SK-N-SH (cell line): ENCODE data around the gene MPIG6B. TPM values are rescaled to one million over a fixed set of nuclear protein-coding genes. Genes with fewer than 3 reads are reported as not detected.

ENCODE experiments used
- CTCF ChIA-PET: fragments of 300-600, 350-600 bp; formaldehyde crosslinking; extraction: SDS; loops from one replicate; lab custom pipeline; 2021; lab: Yijun Ruan, JAX
- POLR2A ChIA-PET: fragments of 350-600 bp; sonication (Branson Sonifier 250); formaldehyde crosslinking; extraction: SDS; loops from one replicate; lab custom pipeline; 2020; ENCODE audit warnings: antibody characterized with exemption, inconsistent platforms; lab: Yijun Ruan, JAX
- DNase-seq: peaks from one replicate; pipeline ENCODE4 v3.0.0; 2012
- H2AFZ ChIP-seq: fragments of 200-600 bp; sonication (generic); 2 replicates; pipeline ENCODE4 v1.8.1; 2016; ENCODE audit warnings: antibody characterized with exemption, mild to moderate bottlenecking, low read depth
- H3F3A ChIP-seq: fragments of 200-600 bp; sonication (generic); replicated peaks from 2 replicates; pipeline ENCODE3; 2016; ENCODE audit warnings: antibody characterized with exemption, mild to moderate bottlenecking; ENCODE audit not compliant: insufficient read depth
- H3K27ac ChIP-seq, 2 experiments: fragments of 200-500 bp in 1 of 2; fragments of 200-600 bp in 1 of 2; sonication (Bioruptor generic) in 1 of 2; sonication (generic), shearing (Covaris generic) in 1 of 2; 2 replicates each; pipeline versions ENCODE4 v1.5.1 to v1.6.1; 2014 to 2016; ENCODE audit warnings: low read depth in 2 of 2, inconsistent platforms in 1 of 2, low read length in 1 of 2, mild to moderate bottlenecking in 1 of 2, mixed read lengths in 1 of 2
- H3K27me3 ChIP-seq: fragments of 200-600 bp; sonication (generic), shearing (Covaris generic); 2 replicates; pipeline ENCODE4 v1.6.1; 2016; ENCODE audit warnings: mixed run types; ENCODE audit not compliant: insufficient read depth
- H3K36me3 ChIP-seq, 2 experiments: fragments of 200-500 bp in 1 of 2; fragments of 200-600 bp in 1 of 2; sonication (Bioruptor generic) in 1 of 2; sonication (generic) in 1 of 2; replicated peaks in 1 of 2; 2 replicates each; pipeline versions ENCODE3 to v1.5.1; 2014 to 2016; ENCODE audit warnings: low read length in 1 of 2, mild to moderate bottlenecking in 1 of 2; ENCODE audit not compliant: insufficient read depth in 2 of 2, control insufficient read depth in 1 of 2
- H3K4me1 ChIP-seq, 2 experiments: fragments of 200-500 bp in 1 of 2; fragments of 200-600 bp in 1 of 2; sonication (Bioruptor generic) in 1 of 2; sonication (generic), shearing (Covaris generic) in 1 of 2; 2 replicates each; pipeline versions ENCODE4 v1.5.1 to v1.6.1; 2014 to 2016; ENCODE audit warnings: low read depth in 1 of 2, low read length in 1 of 2, mixed run types in 1 of 2; ENCODE audit not compliant: insufficient read depth in 2 of 2, control insufficient read depth in 1 of 2
- H3K4me2 ChIP-seq: fragments of 200-600 bp; sonication (generic), shearing (Covaris generic); 2 replicates; pipeline ENCODE4 v1.6.1; 2017; ENCODE audit warnings: mixed run types
- H3K4me3 ChIP-seq, 2 experiments: fragments of 200-500 bp in 1 of 2; fragments of 200-600 bp in 1 of 2; sonication (Bioruptor generic) in 1 of 2; sonication (generic), shearing (Covaris generic) in 1 of 2; 2 replicates each; pipeline versions ENCODE4 v1.5.1 to v1.8.1; 2014 to 2016; ENCODE audit warnings: low read depth in 2 of 2, inconsistent platforms in 1 of 2, low read length in 1 of 2, mild to moderate bottlenecking in 1 of 2, mixed read lengths in 1 of 2, moderate library complexity in 1 of 2
- H3K79me2 ChIP-seq: fragments of 200-600 bp; sonication (generic); 2 replicates; pipeline ENCODE4 v1.8.1; 2017; ENCODE audit warnings: mild to moderate bottlenecking; ENCODE audit not compliant: insufficient read depth
- H3K9ac ChIP-seq: fragments of 200-600 bp; sonication (generic); 2 replicates; pipeline ENCODE4 v1.6.1; 2017; ENCODE audit warnings: mixed run types
- H3K9me2 ChIP-seq: fragments of 200-600 bp; sonication (generic); 2 replicates; pipeline ENCODE4 v1.6.1; 2017; ENCODE audit warnings: mixed run types
- H3K9me3 ChIP-seq: fragments of 200-600 bp; sonication (generic); 2 replicates; pipeline ENCODE4 v1.6.1; 2017; ENCODE audit warnings: mixed run types, mild to moderate bottlenecking, moderate library complexity
- H4K20me1 ChIP-seq: fragments of 200-600 bp; sonication (generic); 2 replicates; pipeline ENCODE4 v1.6.1; 2017; ENCODE audit warnings: mild to moderate bottlenecking, mixed run types; ENCODE audit not compliant: insufficient read depth
- CHD2 ChIP-seq: fragments of 150-350 bp; IDR thresholded peaks from 2 replicates; pipeline ENCODE4 v1.6.1; 2018; ENCODE audit warnings: low read length; ENCODE audit not compliant: partially characterized antibody
- ELF1 ChIP-seq: IDR thresholded peaks from 2 replicates; pipeline ENCODE4 v1.4.0; 2012
- EP300 ChIP-seq, 2 experiments: IDR thresholded peaks; 2 replicates each; pipeline versions ENCODE4 v1.4.0 to v1.6.1; 2012; ENCODE audit warnings: borderline replicate concordance in 1 of 2, low read depth in 1 of 2, low read length in 1 of 2
- GATA2 ChIP-seq: sonication (generic); formaldehyde crosslinking; IDR thresholded peaks from 2 replicates; pipeline ENCODE4 v1.5.0; 2020; ENCODE audit warnings: mild to moderate bottlenecking, missing genetic modification reagents
- IRF3 ChIP-seq: fragments of 150-350 bp; IDR thresholded peaks from 2 replicates; pipeline ENCODE4 v1.6.1; 2016; ENCODE audit warnings: mild to moderate bottlenecking, low read depth, low read length
- JUND ChIP-seq: IDR thresholded peaks from 2 replicates; pipeline ENCODE4 v1.4.0; 2012
- MAX ChIP-seq: IDR thresholded peaks from 2 replicates; pipeline ENCODE4 v1.4.0; 2012; ENCODE audit warnings: low read depth
- NFIC ChIP-seq: IDR thresholded peaks from 2 replicates; pipeline ENCODE4 v1.4.0; 2012; ENCODE audit warnings: borderline replicate concordance
- NRF1 ChIP-seq: IDR thresholded peaks from 2 replicates; pipeline ENCODE4 v1.6.1; 2012; ENCODE audit warnings: low read depth, mild to moderate bottlenecking, low read length
- RCOR1 ChIP-seq: fragments of 150-350 bp; IDR thresholded peaks from 2 replicates; pipeline ENCODE4 v1.6.1; 2017; ENCODE audit warnings: antibody characterized with exemption, low read length
- REST ChIP-seq: IDR thresholded peaks from 2 replicates; pipeline ENCODE4 v1.6.1; 2012; ENCODE audit warnings: mild to moderate bottlenecking, low read depth, low read length, moderate library complexity
- TCF12 ChIP-seq: IDR thresholded peaks from 2 replicates; pipeline ENCODE4 v1.4.0; 2012
- TEAD4 ChIP-seq: IDR thresholded peaks from 2 replicates; pipeline ENCODE4 v1.4.0; 2012; ENCODE audit warnings: mild to moderate bottlenecking, borderline replicate concordance; ENCODE audit not compliant: insufficient read depth
- USF2 ChIP-seq: fragments of 150-350 bp; IDR thresholded peaks from 2 replicates; pipeline ENCODE4 v1.6.1; 2017; ENCODE audit warnings: antibody characterized with exemption, low read length, low read depth, borderline replicate concordance
- WGBS: methylation state at CpG from one replicate; pipeline ENCODE4 v1.1.6; 2017; ENCODE audit warnings: low lambda C conversion rate; 5-methylcytosine and 5-hydroxymethylcytosine counted together
- polyA plus RNA-seq, 3 experiments: library from polyadenylated mRNA; depleted of rRNA; stranded (reverse); fragments of >200 nt; gene quantifications; 2 replicates each; pipeline ENCODE4 v1.2.3, GENCODE V29; 2012

Gene MPIG6B
- polyA plus RNA-seq, 1 of the 3 experiments (the other 2 are of a cell fraction), result not detected

- WGBS, result 93% methylated on average over 4 of the region's 4 CpGs
- Histone ChIP-seq H3K4me1 (no peaks in the 10 kb centered on the region), H3K9me3 (no peaks in the 10 kb centered on the region), H3F3A (no peaks in the 10 kb centered on the region), H3K4me3 (no peak overlapping the region), H3K27me3 (no peaks in the 10 kb centered on the region), H4K20me1 (no peaks in the 10 kb centered on the region), H3K4me2 (no peak overlapping the region), H3K79me2 (no peaks in the 10 kb centered on the region), H2AFZ (no peak overlapping the region), H3K27ac (no peak overlapping the region), H3K9ac (no peak overlapping the region), H3K36me3 (peaks cover 22 to 53% of the 10 kb centered on the region in 2 experiments), H3K9me2 (no peaks in the 10 kb centered on the region)
- ChIA-PET CTCF (interaction anchor here (1.2 to 4.5 kb wide), 3 partner anchors 12 to 138 kb away, joined by 3 to 29 read pairs (median 8); partner anchors contain the start of gene LY6G5C), POLR2A (no interaction called here)
- TF ChIP-seq MAX (no peak), ELF1 (no peak), CHD2 (no peak), TCF12 (no peak), EP300 (IDR thresholded peaks at IDR 0.05; ENCODE audit: borderline replicate concordance in 1 of 2, low read depth in 1 of 2, low read length in 1 of 2) (no peak), JUND (no peak), USF2 (no peak), RCOR1 (no peak), NFIC (no peak), REST (no peak), GATA2 (no peak), NRF1 (no peak), TEAD4 (no peak), IRF3 (no peak)
- DNase-seq, result no peak
These were observed 30.8 kb upstream of the MPIG6B start for GRCh38 chr6:31692353-31692752.
